Prostate gland (tissue), 2 donors: ENCODE measurements around the gene NOM1. TPM values are rescaled to one million over a fixed set of nuclear protein-coding genes. Genes with fewer than 3 reads are reported as not detected.

Source experiments
- DNase-seq: peaks from one replicate; pipeline ENCODE4 v3.0.0-alpha.2; 2019; ENCODE audit warnings: low spot score
- H3K27ac ChIP-seq, 2 donors: fragments of 200-600 bp; sonication (generic); 2 replicates each; pipeline ENCODE4 v1.5.1; 2017 to 2019
- H3K27me3 ChIP-seq: fragments of 200-600 bp; sonication (generic); replicated peaks from 2 replicates; pipeline ENCODE4 v1.5.1; 2019; ENCODE audit not compliant: insufficient read depth
- H3K36me3 ChIP-seq, 2 donors: fragments of 200-600 bp; sonication (generic); 1 replicate in 1 of 2; 2 replicates in 1 of 2; pipeline versions ENCODE4 v1.5.1 to v1.8.1; 2017 to 2019
- H3K4me1 ChIP-seq: fragments of 200-600 bp; sonication (generic); replicated peaks from 2 replicates; pipeline ENCODE4 v1.5.1; 2019
- H3K4me3 ChIP-seq, 2 donors: fragments of 200-600 bp; sonication (generic); 2 replicates each; pipeline ENCODE4 v1.5.1; 2017 to 2019
- H3K9me3 ChIP-seq: fragments of 200-600 bp; sonication (generic); 2 replicates; pipeline ENCODE4 v1.5.1; 2017
- CTCF ChIP-seq, 4 experiments: fragments of 200-600 bp in 2 of 4; fragments of 450-650 bp in 2 of 4; sonication (generic) in 2 of 4; IDR thresholded peaks; 1 replicate in 3 of 4; 2 replicates in 1 of 4; pipeline ENCODE4 v1.5.1; 2016 to 2019; ENCODE audit warnings: antibody characterized with exemption in 4 of 4, mild to moderate bottlenecking in 2 of 4, moderate library complexity in 2 of 4
- POLR2A ChIP-seq: fragments of 450-650 bp; IDR thresholded peaks from one replicate; pipeline ENCODE4 v1.6.1; 2016; ENCODE audit warnings: antibody characterized with exemption, mild to moderate bottlenecking
- POLR2AphosphoS5 ChIP-seq: sonication (generic); formaldehyde crosslinking; IDR thresholded peaks from one replicate; pipeline ENCODE4 v1.6.1; 2017; ENCODE audit warnings: antibody characterized with exemption
- WGBS: methylation state at CpG from one replicate; pipeline ENCODE4 v1.1.5; 2018; 5-methylcytosine and 5-hydroxymethylcytosine counted together
- intact Hi-C: fragments of 100-400 bp; cut with DNase I; formaldehyde crosslinking; loops from one replicate; pipeline ENCODE4 v1.14.2; 2022
- total RNA-seq, 2 donors: library from RNA; depleted of rRNA; stranded (reverse); fragments of >200 nt; gene quantifications; one replicate each; pipeline ENCODE4 v1.1.0, GENCODE V29; 2016

NOM1 gene
- total RNA-seq, 2 donors from 2014 or later = 10.4 to 24.3 TPM

GRCh38 chr7:157009170-157009777 is 59.8 kb downstream of the NOM1 start:
- Histone ChIP-seq H3K27me3 (peaks cover 37% of the 10 kb centered on the region), H3K4me1 (no peaks in the 10 kb centered on the region), H3K27ac (no peak overlapping the region), H3K36me3 (no peaks in the 10 kb centered on the region), H3K9me3 (no peaks in the 10 kb centered on the region), H3K4me3 (peak overlapping the region in 1 of 2 donors; percentile 18)
- no peak for DNase-seq
- intact Hi-C loops = no loop called here
- WGBS = 3% methylated on average over 29 of the region's 49 CpGs
- TF ChIP-seq POLR2AphosphoS5 = no peak

GRCh38 chr7:157009778-157010587 is 60.5 kb downstream of the NOM1 start:
- Histone ChIP-seq H3K36me3 (no peaks in the 10 kb centered on the region), H3K27ac (no peak overlapping the region), H3K9me3 (no peaks in the 10 kb centered on the region), H3K4me1 (no peaks in the 10 kb centered on the region), H3K27me3 (peaks cover 37% of the 10 kb centered on the region), H3K4me3 (peak overlapping the region; percentile 40 to 54)
- intact Hi-C loops = no loop called here
- DNase-seq = no peak
- 0% methylated on average over 25 of the region's 130 CpGs for WGBS
- TF ChIP-seq CTCF (IDR thresholded peaks at IDR 0.05) = no peak
- TF ChIP-seq POLR2AphosphoS5 = no peak
- no peak for TF ChIP-seq POLR2A

GRCh38 chr7:157010588-157011332 is 61.2 kb downstream of the NOM1 start, which contains the start of gene MNX1:
Gene MNX1 (minus strand): TSS chr7:157010663. CDS start chr7:157010350, 313 bp downstream.
- H3K9me3 ChIP-seq = no peaks in the 10 kb centered on the region
- no peak within 1 kb of the TSS for H3K27ac ChIP-seq
- intact Hi-C loops = no loop called here
- TF ChIP-seq POLR2AphosphoS5 = no peak
- TF ChIP-seq CTCF (IDR thresholded peaks at IDR 0.05) = no peak
- DNase-seq = peak; percentile 61
- no peaks in the 10 kb centered on the region for H3K4me1 ChIP-seq
- H3K4me3 ChIP-seq = peak within 1 kb of the TSS; percentile 40 to 54
- peaks cover 34% of the 10 kb centered on the region for H3K27me3 ChIP-seq
- H3K36me3 ChIP-seq = no peaks in the 10 kb centered on the region
- under 1% methylated on average over 64 of the region's 87 CpGs for WGBS

- 4% methylated on average over 37 of the region's 37 CpGs for WGBS
- DNase-seq = no peak
- Histone ChIP-seq H3K9me3 (no peaks in the 10 kb centered on the region), H3K27ac (no peak overlapping the region), H3K27me3 (peaks cover 26% of the 10 kb centered on the region), H3K4me3 (no peak overlapping the region), H3K36me3 (no peaks in the 10 kb centered on the region), H3K4me1 (no peaks in the 10 kb centered on the region)
- intact Hi-C loops = no loop called here
- TF ChIP-seq POLR2A = no peak
- TF ChIP-seq POLR2AphosphoS5 = no peak
- no peak for TF ChIP-seq CTCF (IDR thresholded peaks at IDR 0.05)
These were observed 62.0 kb downstream of the NOM1 start for GRCh38 chr7:157011333-157012112.

- no peaks in the 10 kb centered on the region for H3K36me3 ChIP-seq
- H3K9me3 ChIP-seq = no peaks in the 10 kb centered on the region
- no peak for DNase-seq
- peaks cover 20% of the 10 kb centered on the region for H3K27me3 ChIP-seq
- WGBS = 33% methylated on average over 10 of the region's 10 CpGs
- intact Hi-C loops = no loop called here
- TF ChIP-seq POLR2A = no peak
- no peak for TF ChIP-seq POLR2AphosphoS5
- no peak overlapping the region for H3K27ac ChIP-seq
- H3K4me3 ChIP-seq = no peak overlapping the region
- H3K4me1 ChIP-seq = no peaks in the 10 kb centered on the region
These were observed 62.6 kb downstream of the NOM1 start for GRCh38 chr7:157012113-157012547.
